ENCODE results near the gene FAM170A. TPM values are rescaled to one million over a fixed set of nuclear protein-coding genes. Genes with fewer than 3 reads are reported as not detected.

Gene FAM170A, protein sequence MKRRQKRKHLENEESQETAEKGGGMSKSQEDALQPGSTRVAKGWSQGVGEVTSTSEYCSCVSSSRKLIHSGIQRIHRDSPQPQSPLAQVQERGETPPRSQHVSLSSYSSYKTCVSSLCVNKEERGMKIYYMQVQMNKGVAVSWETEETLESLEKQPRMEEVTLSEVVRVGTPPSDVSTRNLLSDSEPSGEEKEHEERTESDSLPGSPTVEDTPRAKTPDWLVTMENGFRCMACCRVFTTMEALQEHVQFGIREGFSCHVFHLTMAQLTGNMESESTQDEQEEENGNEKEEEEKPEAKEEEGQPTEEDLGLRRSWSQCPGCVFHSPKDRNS
- total RNA-seq: not detected
- long read RNA-seq: 0 reads

DNA sequence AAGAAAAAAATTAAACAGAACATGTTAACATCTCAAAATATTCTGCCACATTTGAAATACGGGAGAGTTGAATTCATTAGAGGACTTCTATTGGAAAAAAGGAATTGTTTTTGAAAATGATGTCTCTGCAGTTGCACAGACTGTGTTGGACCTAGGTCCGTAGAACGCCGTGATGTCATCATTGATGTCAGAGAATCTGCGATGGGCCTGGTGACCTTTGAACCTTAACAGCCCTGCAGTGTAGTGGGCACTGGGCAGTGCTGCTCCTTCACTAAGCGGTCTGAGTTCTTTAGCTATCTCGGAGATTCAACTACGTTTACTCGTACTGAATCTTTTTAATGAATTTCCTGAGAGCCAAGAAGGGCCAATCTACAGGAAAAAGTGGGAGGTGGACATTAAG lies at the start of gene FAM170A:
TSS of gene FAM170A (plus strand) at position 220 of the 400 bp plus-strand sequence. CDS start 211 bp downstream, outside the sequence.
- no peak for DNase-seq (ENCODE audit: low spot score)

DNA sequence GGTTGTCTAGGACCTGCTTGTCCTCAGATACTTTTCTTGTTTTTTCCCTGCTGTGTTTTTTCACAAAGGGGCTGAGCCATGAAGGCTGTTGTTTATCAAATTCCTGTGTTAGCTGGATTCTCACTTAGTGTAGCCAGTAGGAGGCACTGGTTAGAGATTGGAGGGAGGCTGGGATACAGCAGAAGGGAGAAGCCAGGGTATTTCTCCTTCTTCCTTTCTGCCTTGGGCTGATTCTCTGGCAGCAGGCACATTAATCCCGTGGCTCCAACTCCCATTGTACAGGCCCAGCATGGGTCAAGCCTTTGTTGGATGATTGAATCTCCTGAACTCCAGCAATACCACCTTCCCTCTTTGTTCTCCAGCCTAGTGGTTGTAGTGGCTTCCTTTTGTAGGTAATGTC lies 46.4 kb upstream of the FAM170A start:
- DNase-seq (ENCODE audit: low spot score): no peak

DNA sequence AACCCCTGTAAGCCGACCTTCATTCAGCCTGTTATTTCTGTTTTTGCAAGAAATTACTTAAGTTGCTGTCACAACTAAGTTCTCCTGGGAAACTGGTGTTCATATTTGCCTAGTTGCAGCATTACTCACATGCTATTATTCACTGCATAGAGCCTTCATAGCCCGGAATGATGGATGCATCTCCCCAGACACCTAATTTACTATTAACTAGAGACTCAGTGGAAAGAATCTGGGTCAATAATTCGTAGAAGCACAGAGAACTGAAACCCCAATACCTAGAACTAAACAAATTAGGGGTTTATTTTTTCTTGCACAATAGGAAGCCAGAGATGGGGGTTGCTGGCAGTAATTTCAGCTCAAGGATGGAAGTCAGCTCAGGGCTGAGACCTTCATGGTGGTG lies 45.7 kb upstream of the FAM170A start:
- DNase-seq (ENCODE audit: low spot score): no peak

DNA sequence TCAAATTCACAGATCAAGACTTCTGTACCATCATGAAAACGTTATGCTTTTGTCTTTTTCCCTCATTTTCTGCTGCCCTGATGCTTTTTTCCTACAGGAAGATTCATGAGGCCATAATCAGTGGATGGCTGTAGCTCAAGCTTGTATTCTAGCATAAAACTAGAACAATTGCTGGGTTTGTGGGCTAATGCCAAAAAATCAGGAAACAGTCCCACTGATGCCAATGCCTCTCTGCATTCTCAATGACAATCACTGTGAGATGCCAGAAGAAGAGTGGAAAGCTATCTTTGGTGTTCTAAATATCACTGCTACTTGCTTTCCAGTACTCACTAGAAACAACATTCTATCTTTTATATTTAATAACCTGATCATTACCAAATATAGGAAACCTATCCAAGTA lies 33.3 kb upstream of the FAM170A start:
- no peak for DNase-seq (ENCODE audit: low spot score)

DNA sequence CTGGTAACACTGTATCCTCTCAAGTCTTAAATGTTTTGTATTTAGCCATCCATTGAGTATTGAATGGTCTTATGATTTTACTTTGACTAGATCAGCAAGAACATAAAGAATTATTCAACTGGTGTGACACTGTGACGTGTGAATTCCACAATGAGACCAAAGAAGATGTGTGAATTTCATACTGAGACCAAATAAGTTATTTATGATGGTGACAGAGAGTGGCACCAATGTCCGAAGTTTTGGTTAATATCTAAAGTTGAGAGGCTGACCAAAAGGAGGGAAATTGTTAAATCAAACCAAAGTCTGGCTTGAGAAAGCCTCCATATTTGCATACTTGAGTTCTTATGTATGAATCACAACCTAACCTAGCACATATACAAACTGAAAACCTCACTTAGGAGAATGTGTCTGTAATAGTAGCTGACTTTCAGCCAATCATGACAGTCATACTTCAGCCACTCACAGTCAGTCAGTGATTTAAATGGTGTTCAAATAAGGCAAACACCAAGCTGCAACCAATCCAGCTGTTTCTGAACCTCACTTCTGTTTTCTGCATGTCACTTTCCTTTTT lies 31.5 kb upstream of the FAM170A start:
- no peak for DNase-seq (ENCODE audit: low spot score)

DNA sequence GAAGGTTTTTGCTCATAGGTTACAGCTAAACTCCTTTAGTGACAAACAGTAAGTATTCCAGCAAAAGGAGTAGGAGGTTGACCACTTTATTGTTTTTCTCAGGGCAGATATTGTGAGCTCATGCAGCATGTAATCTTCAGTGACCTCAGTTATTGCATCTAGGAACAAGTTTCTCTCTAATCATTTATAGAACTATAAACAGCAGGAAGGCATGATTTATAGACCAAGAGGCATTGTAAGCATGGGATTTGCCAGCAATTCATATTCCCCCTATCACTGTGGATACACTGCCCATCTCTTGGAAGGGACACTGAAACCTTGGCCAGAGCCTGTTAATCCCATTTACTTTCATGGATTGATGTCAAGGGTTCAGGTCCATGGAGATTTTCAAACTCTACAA lies 15.4 kb upstream of the FAM170A start:
- no peak for DNase-seq (ENCODE audit: low spot score)

DNA sequence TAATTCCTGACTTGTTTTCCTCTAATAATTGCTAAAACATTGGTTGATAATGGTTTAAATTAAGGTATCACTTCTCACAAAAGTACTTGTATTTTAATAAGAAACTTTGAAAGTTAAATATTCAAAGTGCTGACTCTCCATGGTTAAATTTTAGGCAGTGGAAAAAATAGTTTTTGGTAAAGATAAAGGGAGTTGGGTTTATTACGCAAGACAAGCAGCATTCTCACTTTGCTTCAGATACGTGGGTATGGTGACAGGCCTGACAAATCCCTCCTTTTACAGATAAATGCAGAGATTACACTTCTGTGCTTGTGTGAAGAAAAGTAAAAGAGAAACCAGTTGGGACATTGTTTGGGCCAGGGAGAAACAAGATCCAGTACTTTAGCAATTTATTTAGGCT lies 14.5 kb upstream of the FAM170A start:
- no peak for DNase-seq (ENCODE audit: low spot score)

DNA sequence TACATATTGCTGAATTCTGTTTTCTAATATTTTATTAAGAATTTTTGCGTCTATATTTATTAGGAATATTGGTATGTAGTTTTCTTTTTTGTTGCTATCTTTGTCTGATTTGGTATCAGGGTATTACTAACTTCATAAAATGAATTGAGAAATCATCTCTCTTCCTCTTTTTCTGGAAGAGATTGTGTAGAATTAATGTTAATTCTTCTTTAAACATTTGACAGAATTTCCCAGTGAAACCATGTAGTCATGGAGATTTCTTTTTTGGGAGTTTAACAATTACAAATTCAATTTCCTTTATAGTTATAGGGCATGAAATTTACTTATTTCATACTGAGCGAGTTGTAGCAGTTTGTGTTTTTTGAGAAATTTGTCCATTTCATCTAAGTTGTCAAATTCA lies 3.3 kb upstream of the FAM170A start:
- DNase-seq (ENCODE audit: low spot score): no peak

DNA sequence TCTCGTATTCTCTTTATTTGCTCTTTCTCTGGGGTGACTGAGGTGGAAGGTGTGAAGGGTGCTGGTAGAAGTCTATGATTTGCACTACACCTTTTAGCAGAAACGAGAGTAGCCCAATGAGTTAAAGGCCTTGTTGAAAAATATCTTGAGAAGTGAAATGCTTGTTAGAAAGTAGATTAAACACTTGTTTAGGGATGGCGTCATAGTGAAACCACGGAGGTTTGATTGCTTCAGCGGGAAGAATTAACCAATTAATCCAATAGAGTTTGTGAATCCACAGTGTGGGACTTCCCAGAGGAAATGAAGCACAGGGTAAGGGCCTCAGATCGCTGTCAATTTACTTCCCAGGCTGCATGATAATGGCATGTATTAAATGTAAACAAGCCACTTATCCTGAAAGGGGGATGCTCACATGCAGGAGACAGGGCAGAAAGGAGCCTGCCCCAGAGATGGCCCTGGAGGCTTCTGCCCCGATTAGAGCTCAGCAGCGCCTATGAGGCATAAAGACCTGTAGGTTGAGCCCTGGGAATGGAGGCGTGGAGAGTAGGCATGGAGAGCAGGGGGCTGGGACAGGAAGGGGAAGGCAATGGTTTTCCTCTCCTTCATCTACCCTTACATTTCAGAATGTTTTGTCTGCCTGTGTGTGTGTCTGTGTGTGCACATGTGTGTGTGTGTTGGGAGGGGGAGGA lies 1.5 kb downstream of the FAM170A start:
- no peak for DNase-seq (ENCODE audit: low spot score)

DNA sequence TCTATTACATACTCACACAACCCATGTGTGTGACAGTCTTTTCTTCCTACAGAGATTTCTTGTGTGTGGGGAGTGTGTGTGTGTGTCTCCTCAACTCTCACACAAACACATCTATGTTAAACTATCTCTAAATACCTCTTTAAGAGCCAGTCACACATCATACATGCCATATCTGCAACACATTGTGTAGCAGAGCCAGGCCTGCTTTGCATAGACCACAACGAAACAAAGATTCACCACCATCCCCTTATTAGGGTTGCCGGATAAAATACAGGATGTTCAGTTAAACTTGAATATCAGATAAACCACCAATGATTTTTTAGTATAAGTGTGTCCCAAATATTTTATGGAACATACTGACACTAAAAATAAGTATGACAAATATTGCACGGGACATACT lies 2.3 kb downstream of the FAM170A start:
- DNase-seq (ENCODE audit: low spot score): no peak

DNA sequence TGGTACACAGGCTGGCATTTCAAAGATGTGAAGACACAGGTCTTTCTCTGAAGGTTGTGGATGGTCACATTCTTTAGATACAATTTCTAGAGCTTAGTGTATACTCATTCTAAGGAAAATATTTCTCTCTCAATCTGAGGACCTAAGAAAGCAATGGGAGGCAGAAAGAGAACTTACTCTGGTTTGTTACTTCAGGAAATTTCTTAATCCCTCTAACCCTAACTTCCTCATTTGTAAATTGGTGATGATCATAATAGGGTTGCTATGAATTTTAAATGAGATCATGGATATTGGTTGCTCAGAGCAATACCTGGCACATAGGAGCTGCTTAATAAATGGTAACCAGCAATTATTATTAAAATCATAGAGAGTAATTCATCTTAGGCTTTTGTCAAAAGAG lies 22.1 kb downstream of the FAM170A start:
- no peak for DNase-seq (ENCODE audit: low spot score)

DNA sequence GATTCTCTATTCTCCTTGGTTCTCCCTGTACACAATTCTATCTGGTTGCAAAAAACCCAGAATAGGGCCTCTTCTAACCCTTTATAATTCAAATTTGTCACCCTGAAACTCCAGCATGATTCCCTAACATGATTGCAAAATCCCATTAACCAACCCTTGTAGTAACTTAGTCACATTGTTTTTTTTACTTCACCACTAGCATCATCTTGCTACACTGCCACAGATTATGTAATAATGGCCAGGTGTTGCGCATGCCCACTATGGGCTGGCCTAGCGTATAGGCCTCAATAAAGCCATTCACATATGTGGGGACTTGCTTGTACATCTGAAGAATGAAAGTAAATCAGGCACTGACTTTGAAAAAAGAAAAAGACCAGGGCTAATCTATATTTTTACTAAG lies 25.7 kb downstream of the FAM170A start:
- DNase-seq (ENCODE audit: low spot score): no peak

DNA sequence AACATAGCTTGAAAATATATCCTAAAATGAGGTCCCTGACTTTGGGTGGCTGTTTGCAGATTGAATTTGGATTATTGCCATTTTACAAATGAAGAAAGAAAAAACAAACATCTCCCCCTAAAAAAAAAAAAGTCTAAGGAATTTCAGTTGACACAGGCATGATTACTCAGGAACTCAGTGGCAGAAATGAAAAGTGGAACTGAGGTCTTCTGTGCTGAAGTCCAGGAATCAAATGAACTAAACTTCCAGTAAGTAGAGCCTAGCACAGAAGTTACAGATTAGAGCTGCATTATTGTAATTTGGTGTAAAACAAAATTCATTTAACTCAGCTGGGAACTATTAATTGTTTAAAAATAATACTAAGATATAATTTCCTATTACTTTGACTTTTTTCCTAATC lies 26.7 kb downstream of the FAM170A start:
- no peak for DNase-seq (ENCODE audit: low spot score)

DNA sequence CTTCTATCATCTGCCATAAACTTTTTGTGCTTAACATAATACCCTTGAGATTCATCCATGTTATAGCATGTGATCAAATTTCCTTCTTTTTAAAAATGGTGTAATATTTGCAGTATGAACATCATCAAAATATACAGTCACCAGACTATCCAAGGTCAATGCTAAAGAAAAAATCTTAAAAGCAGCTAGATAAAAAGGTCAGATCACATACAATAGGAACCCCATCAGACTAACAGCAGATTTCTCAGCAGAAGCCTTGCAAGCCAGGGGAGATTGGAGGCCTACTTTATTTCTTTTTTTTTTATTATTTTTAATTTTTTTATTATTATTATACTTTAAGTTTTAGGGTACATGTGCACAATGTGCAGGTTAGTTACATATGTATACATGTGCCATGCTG lies 37.2 kb downstream of the FAM170A start:
- DNase-seq (ENCODE audit: low spot score): no peak

DNA sequence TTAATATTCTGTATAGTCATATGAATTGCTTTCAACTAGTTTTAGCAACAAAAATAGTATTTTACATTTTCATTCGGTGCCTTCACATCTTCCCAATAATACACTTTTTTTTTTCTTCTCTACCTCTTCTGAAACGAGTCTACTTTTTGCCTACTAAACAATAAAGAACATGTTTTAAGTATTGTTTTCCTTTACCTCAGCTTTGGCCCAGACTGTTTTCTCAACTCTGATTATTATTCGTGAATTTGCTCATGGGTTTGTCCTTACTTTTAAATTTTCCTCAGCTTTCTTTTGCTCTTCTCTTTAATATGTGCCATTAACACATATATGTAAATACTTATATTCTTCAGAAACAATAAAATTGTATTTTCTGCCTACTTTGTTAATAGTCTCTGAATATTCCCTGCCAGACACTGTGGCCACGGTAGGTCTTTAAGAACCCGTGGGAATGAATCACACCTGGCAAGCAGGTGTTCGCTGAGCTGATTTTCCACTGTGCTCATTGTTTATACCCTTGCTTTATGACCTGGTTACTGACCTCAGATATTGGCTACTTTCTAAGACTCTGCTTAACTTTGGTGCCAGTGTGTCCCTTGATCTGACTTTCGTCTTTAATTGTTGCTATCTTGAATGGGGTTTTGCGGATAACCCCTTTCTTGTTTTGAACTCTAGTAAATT lies 49.1 kb downstream of the FAM170A start:
- no peak for DNase-seq (ENCODE audit: low spot score)

DNA sequence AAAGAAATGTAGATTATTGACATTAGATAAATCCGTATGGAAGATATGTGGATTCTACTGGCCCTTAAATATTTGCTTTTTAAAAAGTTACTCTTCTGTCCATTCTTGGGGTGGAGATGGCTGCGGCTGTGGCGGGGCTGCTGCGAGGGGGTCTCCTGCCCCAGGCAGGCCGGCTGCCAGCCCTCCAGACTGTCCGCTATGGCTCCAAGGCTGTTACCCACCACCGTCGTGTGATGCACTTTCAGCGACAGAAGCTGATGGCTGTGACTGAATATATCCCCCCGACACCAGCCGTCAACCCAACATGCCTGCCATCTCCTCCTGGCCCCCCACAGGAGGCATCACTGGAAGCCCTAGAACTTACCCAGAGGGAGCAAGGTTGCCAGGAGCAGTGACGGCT lies 50.7 kb downstream of the FAM170A start:
- no peak for DNase-seq (ENCODE audit: low spot score)

DNA sequence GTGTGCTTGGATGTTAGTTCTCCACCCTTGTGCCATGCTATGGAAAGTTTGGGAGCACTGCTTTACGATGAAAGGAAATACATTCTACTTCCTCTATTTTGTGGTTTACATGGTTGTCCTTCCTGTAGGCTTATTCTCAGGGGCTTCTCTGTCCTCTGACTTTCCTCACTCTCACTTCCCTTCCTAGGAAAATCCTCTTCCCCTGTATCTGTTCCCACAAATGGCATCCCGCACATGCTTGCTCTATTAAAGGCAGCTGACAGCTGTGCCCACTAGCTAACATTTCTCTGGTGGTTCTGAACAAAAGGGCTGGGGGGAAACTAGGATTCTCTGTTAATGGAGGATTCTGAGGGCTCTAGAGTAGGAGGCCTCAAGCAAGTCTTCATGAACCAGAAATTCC lies 52.4 kb downstream of the FAM170A start:
- DNase-seq (ENCODE audit: low spot score): no peak

DNA sequence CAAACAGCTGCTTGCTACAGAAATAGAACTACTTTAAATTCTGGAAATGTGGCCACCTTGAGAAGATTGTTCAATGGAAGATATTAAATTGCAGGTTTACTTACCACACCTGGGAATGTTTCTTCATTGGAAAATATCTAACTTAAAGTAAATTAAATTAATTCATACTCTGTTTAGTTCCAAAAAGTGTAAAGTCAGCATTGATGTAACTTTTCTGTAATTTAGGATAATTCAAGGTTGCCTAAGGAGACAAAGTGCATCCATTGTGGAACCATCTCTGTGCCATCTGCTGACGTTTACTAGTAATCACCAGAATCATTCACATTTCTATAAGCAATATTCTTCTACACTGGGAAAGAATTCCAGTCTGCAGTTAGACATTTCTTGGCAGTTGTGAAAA lies 53.0 kb downstream of the FAM170A start:
- DNase-seq (ENCODE audit: low spot score): no peak
